Esophagus squamous epithelium (tissue), 5 donors: ENCODE results near the gene GLRA3. TPM values are rescaled to one million over a fixed set of nuclear protein-coding genes. Genes with fewer than 3 reads are reported as not detected.
"Not testable (repeated sequence)": the region's sequence is repeated elsewhere in the genome, so short reads cannot be mapped to it uniquely, and the experiment has no call there.

Source experiments
- DNase-seq: peaks from one replicate; lab custom pipeline; 2025; lab: John Stamatoyannopoulos, UW
- H3K27ac ChIP-seq, 4 donors: fragments of 200-600 bp; sonication (generic); one replicate each; pipeline ENCODE4 v1.5.1; 2016 to 2019; ENCODE audit warnings: mild to moderate bottlenecking in 1 of 4
- H3K27me3 ChIP-seq, 4 donors: fragments of 200-600 bp; sonication (generic); 1 replicate in 3 of 4; 2 replicates in 1 of 4; pipeline versions ENCODE4 v1.5.1 to v1.6.0; 2017 to 2021; ENCODE audit warnings: antibody characterized with exemption in 1 of 4
- H3K36me3 ChIP-seq, 3 donors: fragments of 200-600 bp; sonication (generic); one replicate each; pipeline ENCODE4 v1.5.1; 2016 to 2019
- H3K4me1 ChIP-seq, 3 donors: fragments of 200-600 bp; sonication (generic); one replicate each; pipeline ENCODE4 v1.5.1; 2017 to 2019
- H3K4me3 ChIP-seq, 4 donors: fragments of 200-600 bp; sonication (generic); 1 replicate in 3 of 4; 2 replicates in 1 of 4; pipeline ENCODE4 v1.5.1; 2016 to 2019; ENCODE audit warnings: mild to moderate bottlenecking in 2 of 4, moderate library complexity in 1 of 4
- H3K9me3 ChIP-seq, 3 donors: fragments of 200-600 bp; sonication (generic); one replicate each; pipeline ENCODE4 v1.5.1; 2016 to 2019
- CTCF ChIP-seq, 6 experiments: fragments of 450-650 bp in 4 of 6; fragments of 200-600 bp in 2 of 6; sonication (generic) in 2 of 6; IDR thresholded peaks; one replicate each; pipeline ENCODE4 v1.5.1; 2016 to 2019; ENCODE audit warnings: antibody characterized with exemption in 6 of 6, mild to moderate bottlenecking in 4 of 6, moderate library complexity in 4 of 6
- POLR2A ChIP-seq, 4 donors: fragments of 450-650 bp; IDR thresholded peaks; one replicate each; pipeline ENCODE4 v1.6.1; 2017; ENCODE audit warnings: antibody characterized with exemption in 4 of 4, mild to moderate bottlenecking in 4 of 4, moderate library complexity in 3 of 4
- WGBS, 2 donors: methylation state at CpG; one replicate each; pipeline ENCODE4 v1.1.5; 2018; 5-methylcytosine and 5-hydroxymethylcytosine counted together
- intact Hi-C: fragments of 100-400 bp; cut with DNase I; formaldehyde crosslinking; loops from one replicate; pipeline ENCODE4 v1.15.0; 2022
- total RNA-seq, 4 donors: library from RNA; depleted of rRNA; stranded (reverse); fragments of >200 nt; gene quantifications; one replicate each; pipeline ENCODE4 v1.1.0, GENCODE V29; 2016
- donor health status: DM: yes; HTN: yes; CAD: no.

GLRA3 gene
- total RNA-seq, 4 donors from 2014 or later, result not detected

- Histone ChIP-seq H3K27ac (no peak overlapping the region), H3K9me3 (no peaks in the 10 kb centered on the region), H3K4me1 (no peaks in the 10 kb centered on the region), H3K27me3 (no peaks in the 10 kb centered on the region), H3K4me3 (no peak overlapping the region), H3K36me3 (no peaks in the 10 kb centered on the region)
- TF ChIP-seq POLR2A (IDR thresholded peaks at IDR 0.05) (no peak), CTCF (IDR thresholded peaks at IDR 0.05) (no peak)
- WGBS, 2 donors, result 74 to 83% methylated on average over 1 of the region's 1 CpG
- intact Hi-C loops, result no loop called here
- no peak for DNase-seq
Observed at GRCh38 chr4:174805746-174806145, 23.3 kb downstream of the GLRA3 start.

GRCh38 chr4:174794543-174795094 is 34.4 kb downstream of the GLRA3 start:
- Histone ChIP-seq H3K27ac (no peak overlapping the region), H3K4me1 (no peaks in the 10 kb centered on the region), H3K36me3 (no peaks in the 10 kb centered on the region), H3K4me3 (no peak overlapping the region), H3K27me3 (no peaks in the 10 kb centered on the region), H3K9me3 (no peaks in the 10 kb centered on the region)
- 39% methylated on average over 3 of the region's 3 CpGs for WGBS, 2 donors
- intact Hi-C loops, result no loop called here
- no peak for TF ChIP-seq POLR2A (IDR thresholded peaks at IDR 0.05)
- TF ChIP-seq CTCF (IDR thresholded peaks at IDR 0.05), result no peak
- no peak for DNase-seq

GRCh38 chr4:174789657-174790056 is 39.4 kb downstream of the GLRA3 start:
- intact Hi-C loops, result no loop called here

GRCh38 chr4:174778274-174778986 is 50.6 kb downstream of the GLRA3 start:
- not testable (repeated sequence) for H3K27ac ChIP-seq, DNase-seq
- 91% methylated on average over 7 to 19 of the region's 28 CpGs for WGBS, 2 donors

More at GRCh38 chr4:174789657-174790056, 39.4 kb downstream of the GLRA3 start:
- no peak overlapping the region for H3K27ac ChIP-seq
- H3K9me3 ChIP-seq, result no peaks in the 10 kb centered on the region
- H3K36me3 ChIP-seq, result no peaks in the 10 kb centered on the region
- H3K27me3 ChIP-seq, result no peaks in the 10 kb centered on the region
- no peak for DNase-seq
- H3K4me1 ChIP-seq, result no peaks in the 10 kb centered on the region
- H3K4me3 ChIP-seq, result no peak overlapping the region
- TF ChIP-seq POLR2A (IDR thresholded peaks at IDR 0.05) (no peak), CTCF (IDR thresholded peaks at IDR 0.05) (no peak)

GRCh38 chr4:174775366-174775765 is 53.7 kb downstream of the GLRA3 start:
- WGBS, 2 donors, result 0 to 19% methylated on average over 1 of the region's 1 CpG
- Histone ChIP-seq H3K4me1 (no peaks in the 10 kb centered on the region), H3K27me3 (no peaks in the 10 kb centered on the region), H3K4me3 (no peak overlapping the region), H3K9me3 (no peaks in the 10 kb centered on the region), H3K36me3 (no peaks in the 10 kb centered on the region), H3K27ac (no peak overlapping the region)
- DNase-seq, result no peak
- TF ChIP-seq CTCF (IDR thresholded peaks at IDR 0.05) (no peak), POLR2A (IDR thresholded peaks at IDR 0.05) (no peak)
- intact Hi-C loops, result no loop called here

More at GRCh38 chr4:174778274-174778986, 50.6 kb downstream of the GLRA3 start:
- intact Hi-C loops, H3K4me1 ChIP-seq, H3K4me3 ChIP-seq, H3K36me3 ChIP-seq, H3K27me3 ChIP-seq, H3K9me3 ChIP-seq: not testable (repeated sequence)
